Activated CD4-positive, CD25-positive, alpha-beta regulatory T cell treated with anti-CD3 and anti-CD28 coated beads, Interleukin-2, amount 50 U/mL, for 24 hours (primary cell): ENCODE measurements around the gene SIRT7.
A peak's percentile ranks its signal among the peaks of the same experiment; 100 is the strongest.

Experiments used
- ATAC-seq, 2 donors: fragments of 150-1000 bp; cut with Tn5 transposase; one replicate each; pipeline ENCODE4 v1.10.0; 2021; ENCODE audit warnings: mild to moderate bottlenecking in 1 of 2, moderate library complexity in 1 of 2

SIRT7 gene

DNA sequence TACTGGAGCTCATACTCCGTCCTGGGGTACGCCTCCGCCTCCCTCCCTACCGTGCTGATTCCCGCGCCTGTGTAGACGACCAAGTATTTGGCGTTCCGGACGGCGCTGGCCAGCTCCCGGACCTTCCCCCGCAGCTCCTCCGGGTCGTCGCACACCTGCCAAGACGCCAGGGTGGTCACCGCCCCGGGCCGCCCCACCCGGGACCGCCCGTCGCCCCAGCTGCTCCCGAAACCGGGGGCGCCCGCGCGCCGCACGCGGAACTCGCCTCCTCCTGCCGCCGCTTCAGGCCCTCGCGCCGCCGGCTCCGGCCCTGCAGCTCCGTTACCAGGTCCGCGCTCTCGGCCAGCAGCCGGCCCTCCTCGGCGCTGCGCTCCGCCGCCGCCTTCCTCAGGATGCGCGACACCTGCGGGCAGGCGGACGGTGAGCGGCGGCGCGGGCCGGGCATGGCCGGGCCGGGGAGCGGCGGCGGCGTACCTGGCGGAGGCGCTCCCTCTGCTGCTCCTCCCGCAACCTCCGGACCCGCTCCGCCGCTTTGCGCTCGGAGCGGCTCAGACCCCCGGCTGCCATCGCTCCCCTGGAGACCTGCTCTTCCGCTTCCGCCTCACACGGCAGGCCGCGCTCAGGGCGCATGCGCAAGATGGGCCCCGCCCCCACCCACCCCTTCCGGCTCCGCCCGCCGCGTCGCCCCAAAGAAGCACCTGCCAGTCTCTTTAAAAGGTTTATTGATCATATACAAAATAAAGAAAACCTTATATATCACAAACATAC is at the start of gene SIRT7:
Gene SIRT7, minus strand, starts transcription at position 612 of the 768 bp plus-strand sequence. Its CDS starts 45 bp downstream, at position 567.
- ATAC-seq: peak; percentile 81 to 86

DNA sequence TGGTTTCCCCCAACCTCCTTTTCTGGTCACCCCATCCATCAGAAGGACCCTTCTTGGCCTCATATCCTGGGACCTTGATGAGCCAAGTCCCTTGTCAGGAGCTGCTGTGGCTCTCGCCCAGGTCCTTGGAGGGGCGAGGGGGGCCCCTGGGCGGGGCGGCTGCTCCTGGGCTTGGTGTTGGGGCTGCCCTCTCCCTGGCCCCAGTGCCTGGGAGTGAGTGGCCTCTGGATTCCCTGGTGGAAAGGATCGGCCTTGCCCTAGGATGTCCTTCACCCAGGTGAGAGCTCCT is 49.2 kb upstream of the SIRT7 start:
- ATAC-seq: no peak

- ATAC-seq: no peak
Observed at GRCh38 chr17:81966343-81967243, 48.6 kb upstream of the SIRT7 start.

DNA sequence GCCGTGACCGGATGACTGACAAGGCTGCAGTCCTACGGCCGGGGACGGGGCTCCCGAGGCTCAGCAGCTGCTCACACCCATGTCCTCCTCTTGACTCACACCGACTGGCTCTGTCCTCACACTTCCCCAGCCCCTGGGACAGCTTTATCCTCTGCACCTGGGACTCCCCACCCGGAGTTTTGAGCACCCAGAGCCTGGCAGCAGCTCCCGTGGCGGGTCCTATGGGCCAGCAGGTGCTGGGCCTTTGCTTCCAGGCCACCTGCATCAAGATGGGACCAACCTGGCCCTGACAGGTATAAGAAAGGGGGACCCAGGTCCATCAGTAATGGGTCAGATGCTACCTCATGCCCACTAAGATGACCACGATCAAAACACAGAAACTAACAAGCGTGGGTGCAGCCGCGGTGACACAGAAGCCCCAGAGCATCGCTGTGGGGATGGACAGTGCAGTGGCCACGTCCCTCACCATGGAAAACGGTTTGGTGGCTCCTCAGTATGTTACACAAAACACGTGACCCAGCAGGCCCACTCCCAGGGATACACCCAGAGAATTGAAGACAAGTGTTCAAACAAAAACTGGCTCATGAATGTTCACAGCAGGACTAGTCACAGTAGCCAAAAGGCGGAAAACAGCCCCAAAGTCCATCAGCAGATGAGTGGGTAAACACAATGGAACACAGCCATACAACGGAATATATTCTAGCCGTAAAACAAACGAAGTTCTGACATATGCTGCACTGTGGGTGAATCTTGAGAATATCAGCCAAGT is 46.3 kb upstream of the SIRT7 start:
- ATAC-seq: no peak

DNA sequence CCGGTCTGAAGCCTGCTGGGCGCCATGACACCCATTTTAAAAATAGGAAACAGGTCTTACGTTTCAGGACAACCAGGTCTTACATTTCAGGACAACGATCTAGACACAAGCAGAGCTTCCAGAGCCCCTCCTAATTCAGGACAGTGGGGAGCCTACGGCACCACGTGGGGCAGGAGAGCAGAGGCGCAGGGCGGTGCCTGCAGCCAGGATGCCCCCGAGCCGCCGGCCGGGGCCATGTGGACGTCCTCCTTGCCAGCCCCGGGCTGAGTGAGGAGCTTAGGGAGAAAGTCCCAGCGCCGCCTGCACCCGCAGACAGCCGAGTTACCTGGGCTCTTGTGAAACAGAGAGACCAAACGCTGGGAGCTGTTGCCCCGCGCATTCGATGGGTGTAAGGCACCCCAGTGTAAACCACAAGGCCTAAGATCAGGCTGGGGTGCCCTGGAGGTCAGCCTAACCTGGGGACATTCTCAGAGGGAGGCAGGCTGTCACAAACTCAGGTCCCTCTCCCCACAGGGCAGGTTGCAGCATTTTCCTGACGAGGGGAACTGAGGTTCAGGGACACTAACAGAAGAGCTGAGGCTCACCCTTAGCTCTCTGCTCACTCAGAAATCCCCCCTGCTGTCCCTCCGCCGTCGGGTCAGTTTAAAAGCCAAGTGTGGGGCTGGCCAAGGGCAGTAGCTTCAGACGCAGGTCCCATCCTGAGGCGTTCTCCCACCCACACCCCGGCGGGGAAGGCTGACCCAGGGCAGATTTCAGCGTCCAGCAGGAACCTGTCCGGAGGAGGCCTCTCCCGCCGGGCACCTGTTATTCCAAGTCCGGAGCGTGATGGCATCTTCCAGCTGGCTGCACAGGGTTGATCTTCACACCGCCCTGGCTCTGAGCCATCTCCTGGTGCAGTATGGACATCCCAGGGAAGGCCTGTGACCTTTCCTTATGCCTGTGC is 44.8 kb upstream of the SIRT7 start:
- ATAC-seq: no peak

GRCh38 chr17:81961521-81962498 is 43.8 kb upstream of the SIRT7 start:
- ATAC-seq: no peak

DNA sequence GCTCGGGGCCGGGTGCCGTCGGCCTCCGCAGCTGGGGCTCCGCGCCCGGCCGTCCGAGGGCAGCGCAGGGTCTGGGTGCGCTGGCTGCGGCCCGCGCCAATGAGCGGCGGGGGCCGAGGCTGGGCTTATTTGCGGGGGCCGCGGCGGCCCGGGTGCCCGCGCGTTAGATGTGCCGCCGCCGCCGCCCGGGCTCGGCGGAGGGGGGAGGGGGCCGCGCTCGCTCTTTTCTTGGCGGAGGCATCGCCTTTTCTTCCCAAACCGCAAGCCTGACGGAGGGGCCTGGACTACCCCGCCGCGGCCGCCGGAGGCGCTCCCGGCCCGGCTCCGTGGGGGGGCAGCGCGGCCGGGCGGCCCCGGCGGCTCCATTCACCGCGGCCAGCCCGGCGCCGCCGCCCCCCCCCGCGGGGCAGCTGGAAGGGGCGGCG is 43.1 kb upstream of the SIRT7 start, which contains the start of gene NOTUM:
Gene NOTUM, minus strand, starts transcription at position 101 of the 425 bp plus-strand sequence. CDS start 278 bp downstream, outside the sequence.
- ATAC-seq: no peak

GRCh38 chr17:81960130-81960958 is 42.4 kb upstream of the SIRT7 start:
- peak in 1 of 2 donors; percentile 4 for ATAC-seq

DNA sequence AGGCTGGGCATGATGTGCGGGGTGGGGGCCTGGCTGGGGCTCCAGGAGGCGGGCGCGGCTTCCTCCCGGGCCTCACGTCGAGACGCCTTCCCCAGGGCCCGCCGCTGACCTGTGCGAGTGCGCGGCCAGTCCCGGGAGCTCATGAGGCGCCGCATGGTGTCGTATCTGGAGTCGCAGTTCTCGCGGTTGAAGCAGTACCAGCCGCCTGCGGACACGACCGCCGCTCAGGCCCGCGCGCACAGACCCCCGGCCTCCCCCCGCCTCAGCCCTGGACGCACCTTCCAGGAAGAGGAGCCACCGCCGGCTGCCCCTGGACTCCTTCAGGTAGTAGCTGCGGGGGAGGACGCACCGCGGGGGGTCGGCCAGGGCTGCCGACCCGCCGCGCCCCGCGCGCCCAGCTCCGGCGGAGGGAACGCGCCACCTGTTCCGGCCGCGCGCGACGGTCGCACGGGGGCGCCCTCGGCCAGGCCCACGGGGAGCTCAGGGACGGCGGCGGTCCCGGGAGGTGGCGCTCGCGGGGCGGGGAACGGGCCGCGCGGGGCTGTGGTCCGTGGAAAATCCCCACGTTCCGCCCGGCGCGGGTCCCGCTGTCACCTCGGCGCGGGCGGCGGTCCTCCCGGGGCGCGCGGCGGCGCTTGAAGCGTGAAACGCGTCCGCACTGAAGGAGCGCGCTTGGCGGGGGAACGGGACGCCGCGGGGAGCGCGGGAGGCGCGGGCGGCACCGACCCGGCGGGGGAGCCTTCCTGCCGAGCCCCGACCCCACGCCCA is 41.6 kb upstream of the SIRT7 start:
- ATAC-seq: peak; percentile 95

GRCh38 chr17:81958633-81959342 is 40.8 kb upstream of the SIRT7 start:
- no peak for ATAC-seq

GRCh38 chr17:81957691-81958432 is 39.9 kb upstream of the SIRT7 start:
- no peak for ATAC-seq

DNA sequence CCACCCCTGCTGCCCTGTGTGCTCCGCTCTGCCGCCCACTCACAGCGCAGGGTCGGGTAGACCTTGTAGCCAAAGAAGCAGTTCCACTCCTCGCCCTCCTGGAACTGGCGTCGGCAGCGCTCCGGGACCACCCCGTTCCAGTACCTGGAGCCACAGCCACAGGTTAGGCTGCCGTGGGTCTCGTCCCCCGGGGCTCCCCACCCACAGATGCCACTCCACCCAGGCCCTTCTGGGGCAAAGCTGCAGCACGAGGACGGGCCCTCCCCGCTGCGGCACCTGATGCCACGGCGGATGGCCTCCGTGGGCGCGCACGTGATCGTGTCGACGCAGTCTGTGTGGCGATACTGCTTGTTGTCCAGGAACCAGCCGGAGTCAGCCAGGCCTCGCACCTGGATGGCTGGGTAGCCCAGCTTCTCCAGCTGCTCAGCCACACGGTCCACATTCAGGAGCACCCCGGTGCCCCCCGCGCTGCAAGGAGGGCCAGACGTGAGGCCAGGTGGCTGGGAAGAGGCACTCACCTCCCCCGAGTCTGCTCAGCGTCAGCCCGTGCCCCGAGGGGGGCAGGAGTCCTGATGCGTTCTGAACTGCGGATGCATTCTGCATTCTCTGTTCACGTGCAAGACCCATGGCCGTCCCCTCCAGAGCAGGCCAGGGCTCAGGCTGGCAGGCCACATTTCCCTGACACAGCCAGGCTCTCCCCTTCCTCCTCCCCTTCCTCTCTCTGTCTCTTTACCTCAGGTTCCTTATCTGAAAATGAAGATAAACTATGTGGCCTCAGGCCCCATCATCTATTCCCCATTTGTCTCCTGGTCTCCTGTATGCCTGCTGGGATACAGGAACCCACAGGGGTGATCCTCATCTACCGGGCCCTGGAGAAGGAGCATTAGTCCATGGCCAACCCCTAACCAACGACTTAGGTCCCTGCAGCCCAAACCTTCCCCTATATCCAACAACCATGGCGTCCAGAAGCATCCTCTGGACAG is 38.9 kb upstream of the SIRT7 start:
- ATAC-seq: no peak

DNA sequence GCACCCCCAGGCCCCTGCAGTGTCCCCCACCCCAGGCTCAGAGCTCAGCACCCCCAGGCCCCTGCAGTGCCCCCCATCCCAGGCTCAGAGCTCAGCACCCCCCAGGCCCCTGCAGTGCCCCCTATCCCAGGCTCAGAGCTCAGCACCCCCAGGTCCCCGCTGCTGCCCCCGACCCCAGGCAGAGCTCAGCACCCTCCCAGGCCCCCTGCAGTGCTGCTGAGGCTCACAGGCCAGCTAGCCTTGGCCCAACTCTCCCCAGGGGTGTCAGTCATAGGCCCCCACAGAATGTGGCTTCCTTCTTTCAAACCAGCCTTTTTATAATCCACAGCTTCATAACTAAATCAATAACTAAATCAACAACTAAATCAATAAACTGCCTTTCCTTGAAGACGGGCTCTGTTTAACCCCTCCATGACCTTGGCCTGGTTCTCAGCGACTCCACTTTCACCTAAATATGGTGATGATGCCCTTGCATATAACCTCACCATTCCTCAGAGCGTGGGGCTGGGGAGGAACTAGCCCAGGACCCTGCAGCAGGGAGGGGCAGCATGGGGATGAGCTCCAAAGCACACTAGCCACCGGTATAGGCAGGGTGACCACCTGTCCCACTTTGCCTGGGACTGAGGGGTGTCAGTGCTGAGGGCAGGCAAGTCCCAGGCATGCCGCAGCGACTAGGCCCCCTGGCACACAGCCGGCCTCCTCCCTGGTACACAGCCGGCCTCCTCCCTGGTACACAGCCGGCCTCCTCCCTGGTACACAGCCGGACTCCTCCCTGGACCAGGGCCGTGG is 38.0 kb upstream of the SIRT7 start:
- ATAC-seq: no peak

GRCh38 chr17:81955058-81955681 is 37.2 kb upstream of the SIRT7 start:
- no peak for ATAC-seq
